DND-41 (cell line): ENCODE measurements around the gene SP100.

Experiments used
- ATAC-seq: fragments of 200-7000 bp; cut with Tn5 transposase; 3 replicates; pipeline ENCODE4 v1.9.1; 2021; ENCODE audit warnings: low read depth; ENCODE audit not compliant: insufficient read depth
- DNase-seq: peaks from one replicate; pipeline ENCODE4 v3.0.0-alpha.2; 2020
- H2AFZ ChIP-seq: 2 replicates; pipeline ENCODE4 v1.6.0; 2012; ENCODE audit warnings: low read depth, low read length
- H3K27ac ChIP-seq: 2 replicates; pipeline ENCODE4 v1.5.1; 2012; ENCODE audit warnings: low read length, inconsistent platforms
- H3K27me3 ChIP-seq: fragments of 200-600 bp; sonication (generic); 2 replicates; pipeline ENCODE4 v1.6.0; 2012; ENCODE audit warnings: low read length, mild to moderate bottlenecking, inconsistent platforms; ENCODE audit not compliant: insufficient read depth, poor library complexity
- H3K36me3 ChIP-seq: 2 replicates; pipeline ENCODE4 v1.5.1; 2012; ENCODE audit warnings: low read length, inconsistent platforms; ENCODE audit not compliant: insufficient read depth
- H3K4me1 ChIP-seq: 2 replicates; pipeline ENCODE4 v1.5.1; 2012; ENCODE audit warnings: mild to moderate bottlenecking, low read length; ENCODE audit not compliant: insufficient read depth
- H3K4me2 ChIP-seq: 2 replicates; pipeline ENCODE4 v1.6.0; 2012; ENCODE audit warnings: mild to moderate bottlenecking, moderate library complexity, low read length, inconsistent platforms; ENCODE audit not compliant: insufficient read depth
- H3K4me3 ChIP-seq, 2 experiments: fragments of 200-600 bp in 1 of 2; shearing (Covaris generic) in 1 of 2; 2 replicates each; pipeline ENCODE4 v1.5.1; 2012 to 2016; ENCODE audit warnings: inconsistent platforms in 2 of 2, low read length in 2 of 2, mild to moderate bottlenecking in 2 of 2, low read depth in 1 of 2, moderate library complexity in 1 of 2
- H3K79me2 ChIP-seq: 2 replicates; pipeline ENCODE4 v1.6.0; 2012; ENCODE audit warnings: low read length, inconsistent platforms; ENCODE audit not compliant: insufficient read depth
- H3K9ac ChIP-seq: 2 replicates; pipeline ENCODE4 v1.6.0; 2012; ENCODE audit warnings: low read depth, mild to moderate bottlenecking, inconsistent platforms, low read length, moderate library complexity
- H3K9me3 ChIP-seq: 2 replicates; pipeline ENCODE4 v1.5.1; 2012; ENCODE audit warnings: low read length, moderate library complexity, mild to moderate bottlenecking, inconsistent platforms; ENCODE audit not compliant: insufficient read depth, severe bottlenecking
- H4K20me1 ChIP-seq: 2 replicates; pipeline ENCODE4 v1.6.0; 2012; ENCODE audit warnings: low read length; ENCODE audit not compliant: insufficient read depth
- CTCF ChIP-seq: IDR thresholded peaks from 2 replicates; pipeline ENCODE4 v1.5.1; 2012; ENCODE audit warnings: borderline replicate concordance, low read length, moderate library complexity, mild to moderate bottlenecking; ENCODE audit not compliant: poor library complexity, severe bottlenecking; ENCODE audit errors: extremely low read depth
- EZH2 ChIP-seq: IDR thresholded peaks from 3 replicates; pipeline ENCODE4 v1.6.1; 2012; ENCODE audit warnings: borderline replicate concordance, low read depth, mild to moderate bottlenecking, moderate library complexity, low read length, inconsistent platforms; ENCODE audit not compliant: severe bottlenecking

The SP100 gene

GRCh38 chr2:230564805-230565779 is 149.1 kb downstream of the SP100 start:
- Histone ChIP-seq H3K79me2 (no peaks in the 10 kb centered on the region), H3K27ac (no peak overlapping the region), H3K36me3 (no peaks in the 10 kb centered on the region), H3K4me3 (no peak overlapping the region), H3K4me1 (no peaks in the 10 kb centered on the region), H3K9ac (no peak overlapping the region), H3K4me2 (no peak overlapping the region), H4K20me1 (no peaks in the 10 kb centered on the region), H3K9me3 (no peaks in the 10 kb centered on the region), H2AFZ (no peak overlapping the region), H3K27me3 (no peaks in the 10 kb centered on the region)
- ATAC-seq (peak; percentile 22; the same call in 2 of the 3 replicates), DNase-seq (no peak)
- TF ChIP-seq EZH2 (no peak), CTCF (no peak)

DNA sequence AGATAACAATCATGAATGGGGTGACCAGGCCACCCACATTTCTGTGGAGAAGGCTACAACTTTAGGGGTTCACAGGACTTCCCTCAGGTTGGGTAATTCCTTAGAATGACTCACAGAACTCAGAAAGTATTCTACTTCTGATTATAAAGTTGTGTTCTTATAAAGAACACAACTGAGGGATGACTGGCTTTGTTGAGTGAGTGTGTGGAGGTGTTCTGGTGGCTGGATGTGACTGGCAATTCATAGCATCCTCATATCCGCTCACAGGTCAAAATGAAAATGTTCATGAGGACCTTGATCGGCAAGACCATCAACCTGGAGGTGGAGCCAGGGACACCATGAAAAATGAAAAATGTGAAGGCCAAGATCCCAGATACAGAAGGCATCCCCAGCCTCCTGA is 153.3 kb downstream of the SP100 start:
- H3K36me3 ChIP-seq = no peaks in the 10 kb centered on the region
- no peak overlapping the region for H3K4me3 ChIP-seq
- H3K4me2 ChIP-seq = no peak overlapping the region
- no peak overlapping the region for H2AFZ ChIP-seq
- H3K4me1 ChIP-seq = no peaks in the 10 kb centered on the region
- ATAC-seq = no peak
- peaks cover 6% of the 10 kb centered on the region for H3K9me3 ChIP-seq
- H3K79me2 ChIP-seq = no peaks in the 10 kb centered on the region
- TF ChIP-seq CTCF (no peak), EZH2 (no peak)
- no peak overlapping the region for H3K27ac ChIP-seq
- no peak for DNase-seq
- H4K20me1 ChIP-seq = no peaks in the 10 kb centered on the region
- H3K9ac ChIP-seq = no peak overlapping the region
- no peaks in the 10 kb centered on the region for H3K27me3 ChIP-seq

GRCh38 chr2:230570987-230571386 is 155.0 kb downstream of the SP100 start:
- Histone ChIP-seq H4K20me1 (no peaks in the 10 kb centered on the region), H3K9me3 (peaks cover 6% of the 10 kb centered on the region), H2AFZ (no peak overlapping the region), H3K27me3 (no peaks in the 10 kb centered on the region), H3K27ac (no peak overlapping the region), H3K4me1 (no peaks in the 10 kb centered on the region), H3K79me2 (no peaks in the 10 kb centered on the region), H3K9ac (no peak overlapping the region), H3K4me2 (no peak overlapping the region), H3K4me3 (no peak overlapping the region), H3K36me3 (no peaks in the 10 kb centered on the region)
- TF ChIP-seq EZH2 (no peak), CTCF (no peak)
- DNase-seq (no peak), ATAC-seq (no peak)
